H1 (cell line): ENCODE measurements around the gene PREB. TPM values are rescaled to one million over a fixed set of nuclear protein-coding genes. Genes with fewer than 3 reads are reported as not detected.

Source experiments
- CTCF ChIA-PET: fragments of 300-600 bp; sonication (Branson Sonifier 250); formaldehyde crosslinking; loops from one replicate; lab custom pipeline; 2021; ENCODE audit not compliant: partially characterized antibody; lab: Charles Lee
- POLR2A ChIA-PET: fragments of 300-600 bp; sonication (Branson Sonifier 250); formaldehyde crosslinking; loops from one replicate; lab custom pipeline; 2021; ENCODE audit warnings: inconsistent platforms; ENCODE audit not compliant: partially characterized antibody; lab: Charles Lee
- DNase-seq, 2 experiments: peaks; one replicate each; pipeline versions ENCODE4 v3.0.0 to v3.0.0-alpha.2; 2010 to 2022; ENCODE audit warnings: low spot score in 2 of 2, low read depth in 1 of 2, mixed read lengths in 1 of 2
- FAIRE-seq: peaks from 2 replicates; lab custom pipeline; 2011; peaks lifted over from hg19 to GRCh38; lab: Jason Lieb, UNC
- H2AFZ ChIP-seq: 2 replicates; pipeline ENCODE4 v1.8.1; 2012; ENCODE audit warnings: low read length, inconsistent platforms
- H2AK5ac ChIP-seq: 2 replicates; pipeline ENCODE4 v1.6.1; 2013; ENCODE audit warnings: low read depth, low read length
- H2BK120ac ChIP-seq: replicated peaks from 2 replicates; pipeline ENCODE3; 2013; ENCODE audit warnings: low read depth, low read length, inconsistent platforms
- H2BK12ac ChIP-seq: 2 replicates; pipeline ENCODE4 v1.6.1; 2013; ENCODE audit warnings: low read depth, low read length
- H2BK15ac ChIP-seq: 2 replicates; pipeline ENCODE4 v1.6.1; 2013; ENCODE audit warnings: low read length
- H2BK20ac ChIP-seq: 2 replicates; pipeline ENCODE4 v1.6.1; 2013; ENCODE audit warnings: low read length
- H2BK5ac ChIP-seq: 2 replicates; pipeline ENCODE4 v1.6.1; 2013; ENCODE audit warnings: low read depth, low read length
- H3K14ac ChIP-seq: 2 replicates; pipeline ENCODE4 v1.6.1; 2013; ENCODE audit warnings: inconsistent platforms; ENCODE audit not compliant: insufficient read length
- H3K18ac ChIP-seq: 2 replicates; pipeline ENCODE4 v1.6.1; 2013; ENCODE audit warnings: low read length; ENCODE audit errors: extremely low read depth
- H3K23ac ChIP-seq: 2 replicates; pipeline ENCODE4 v1.6.1; 2013; ENCODE audit warnings: inconsistent platforms; ENCODE audit not compliant: insufficient read length
- H3K23me2 ChIP-seq: 2 replicates; pipeline ENCODE4 v1.6.1; 2013; ENCODE audit warnings: low read depth, low read length
- H3K27ac ChIP-seq: 2 replicates; pipeline ENCODE4 v1.6.1; 2011; ENCODE audit warnings: low read depth, low read length, inconsistent platforms
- H3K27me3 ChIP-seq, 4 experiments: replicated peaks in 1 of 4; 1 replicate in 1 of 4; 2 replicates in 3 of 4; pipeline versions ENCODE4 v1.6.1 to v1.8.1; 2011 to 2013; ENCODE audit warnings: low read length in 3 of 4, mild to moderate bottlenecking in 3 of 4, inconsistent platforms in 2 of 4, mixed read lengths in 2 of 4, moderate library complexity in 1 of 4; ENCODE audit not compliant: control insufficient read depth in 3 of 4, insufficient read depth in 3 of 4; ENCODE audit errors: extremely low read depth in 1 of 4
- H3K36me3 ChIP-seq, 4 experiments: 2 replicates each; pipeline versions ENCODE4 v1.6.1 to v1.8.1; 2011 to 2013; ENCODE audit warnings: mild to moderate bottlenecking in 4 of 4, low read length in 3 of 4, moderate library complexity in 2 of 4, control low read depth in 1 of 4, inconsistent platforms in 1 of 4; ENCODE audit not compliant: insufficient read depth in 4 of 4, control insufficient read depth in 2 of 4
- H3K4ac ChIP-seq: replicated peaks from 2 replicates; pipeline ENCODE3; 2013; ENCODE audit warnings: low read length, low read depth, mixed read lengths, inconsistent platforms; ENCODE audit not compliant: insufficient read length
- H3K4me1 ChIP-seq, 4 experiments: replicated peaks in 1 of 4; 1 replicate in 1 of 4; 2 replicates in 3 of 4; pipeline versions ENCODE4 v1.6.1 to v1.8.1; 2011 to 2013; ENCODE audit warnings: low read length in 3 of 4, inconsistent platforms in 2 of 4, mixed read lengths in 1 of 4; ENCODE audit not compliant: insufficient read depth in 4 of 4, control insufficient read depth in 3 of 4
- H3K4me2 ChIP-seq, 2 experiments: 2 replicates each; pipeline versions ENCODE4 v1.6.1 to v1.8.1; 2011 to 2013; ENCODE audit warnings: low read depth in 2 of 2, low read length in 2 of 2, control low read depth in 1 of 2, inconsistent platforms in 1 of 2, mild to moderate bottlenecking in 1 of 2; ENCODE audit not compliant: insufficient read depth in 1 of 2
- H3K4me3 ChIP-seq, 4 experiments: fragments of 200-600, 300-600 bp in 1 of 4; sonication (generic), shearing (Covaris generic), sonication (Bioruptor Twin) in 1 of 4; 2 replicates each; pipeline versions ENCODE4 v1.5.1 to v1.8.1; 2011 to 2016; ENCODE audit warnings: low read length in 4 of 4, low read depth in 3 of 4, control low read depth in 2 of 4, inconsistent platforms in 2 of 4, mild to moderate bottlenecking in 2 of 4, mixed read lengths in 1 of 4, moderate library complexity in 1 of 4; ENCODE audit not compliant: insufficient read depth in 2 of 4; ENCODE audit errors: extremely low read depth in 1 of 4
- H3K56ac ChIP-seq: replicated peaks from 2 replicates; pipeline ENCODE3; 2013; ENCODE audit warnings: low read depth, mild to moderate bottlenecking, mixed read lengths, low read length, inconsistent platforms; ENCODE audit not compliant: insufficient read length
- H3K79me1 ChIP-seq: 2 replicates; pipeline ENCODE4 v1.6.1; 2013; ENCODE audit warnings: low read depth, low read length, control low read depth
- H3K79me2 ChIP-seq, 2 experiments: 2 replicates each; pipeline versions ENCODE4 v1.6.1 to v1.8.1; 2012 to 2013; ENCODE audit warnings: low read length in 2 of 2, mild to moderate bottlenecking in 2 of 2, inconsistent platforms in 1 of 2; ENCODE audit not compliant: insufficient read depth in 2 of 2, control insufficient read depth in 1 of 2
- H3K9ac ChIP-seq, 4 experiments: replicated peaks in 1 of 4; 1 replicate in 1 of 4; 2 replicates in 3 of 4; pipeline versions ENCODE4 v1.6.1 to v1.8.1; 2011 to 2013; ENCODE audit warnings: low read depth in 3 of 4, low read length in 3 of 4, control low read depth in 2 of 4, mild to moderate bottlenecking in 2 of 4, moderate library complexity in 2 of 4, inconsistent platforms in 1 of 4; ENCODE audit errors: extremely low read depth in 1 of 4
- H3K9me3 ChIP-seq, 2 experiments: 2 replicates each; pipeline versions ENCODE4 v1.6.1 to v1.8.1; 2012 to 2013; ENCODE audit warnings: mild to moderate bottlenecking in 2 of 2, moderate library complexity in 2 of 2, control low read depth in 1 of 2, inconsistent platforms in 1 of 2, low read depth in 1 of 2, low read length in 1 of 2, mixed read lengths in 1 of 2; ENCODE audit not compliant: insufficient read depth in 2 of 2
- H4K20me1 ChIP-seq, 2 experiments: replicated peaks in 1 of 2; 2 replicates each; pipeline versions ENCODE3 to v1.8.1; 2011 to 2013; ENCODE audit warnings: inconsistent platforms in 2 of 2, low read length in 2 of 2, mild to moderate bottlenecking in 1 of 2; ENCODE audit not compliant: insufficient read depth in 2 of 2, control insufficient read depth in 1 of 2
- H4K5ac ChIP-seq: 2 replicates; pipeline ENCODE4 v1.6.1; 2013; ENCODE audit warnings: low read length, low read depth, mixed read lengths, inconsistent platforms; ENCODE audit not compliant: insufficient read length
- H4K8ac ChIP-seq: 2 replicates; pipeline ENCODE4 v1.8.0; 2013; ENCODE audit warnings: mild to moderate bottlenecking, moderate library complexity, low read length, inconsistent platforms; ENCODE audit not compliant: insufficient read depth; ENCODE audit errors: extremely low read depth
- H4K91ac ChIP-seq: replicated peaks from 2 replicates; pipeline ENCODE3; 2013; ENCODE audit warnings: low read length, mixed read lengths, inconsistent platforms; ENCODE audit not compliant: insufficient read length
- FOSL1 ChIP-seq: IDR thresholded peaks from 2 replicates; pipeline ENCODE4 v1.6.1; 2011; ENCODE audit warnings: mild to moderate bottlenecking, low read depth, low read length, moderate library complexity; ENCODE audit not compliant: insufficient read depth
- PHF8 ChIP-seq: fragments of 200-600 bp; sonication (generic); conservative IDR thresholded peaks from 2 replicates; pipeline ENCODE4 v1.7.1; 2012; ENCODE audit warnings: low read depth, mild to moderate bottlenecking, inconsistent platforms, low read length, moderate library complexity
- RAD21 ChIP-seq, 2 experiments: IDR thresholded peaks in 1 of 2; conservative IDR thresholded peaks in 1 of 2; 2 replicates each; pipeline ENCODE4 v1.6.1; 2011; ENCODE audit warnings: low read depth in 2 of 2, low read length in 2 of 2, improper control_type of control experiment in 1 of 2, inconsistent platforms in 1 of 2, mild to moderate bottlenecking in 1 of 2, moderate library complexity in 1 of 2
- SAP30 ChIP-seq: fragments of 300-600 bp; sonication (generic); IDR thresholded peaks from 2 replicates; pipeline ENCODE4 v1.7.1; 2012; ENCODE audit warnings: low read length, moderate library complexity, mild to moderate bottlenecking, inconsistent platforms; ENCODE audit not compliant: insufficient read depth, insufficient replicate concordance
- TAF7 ChIP-seq: optimal IDR thresholded peaks from 2 replicates; pipeline ENCODE3; 2011; ENCODE audit warnings: low read depth, mild to moderate bottlenecking, inconsistent platforms, low read length, moderate library complexity, borderline replicate concordance
- WGBS, 2 experiments: shearing (Covaris generic) in 1 of 2; methylation state at CpG; one replicate each; pipeline versions ENCODE4 v1.1.6 to v1.1.7; 2013 to 2015; ENCODE audit warnings: low lambda C conversion rate in 2 of 2, mixed read lengths in 2 of 2, inconsistent platforms in 1 of 2, low coverage in 1 of 2, missing lambda C conversion rate in 1 of 2; ENCODE audit not compliant: insufficient replicate concordance in 2 of 2, insufficient coverage in 1 of 2, insufficient read length in 1 of 2; ENCODE audit errors: extremely low coverage in 1 of 2, missing lambda C conversion rate in 1 of 2; 5-methylcytosine and 5-hydroxymethylcytosine counted together
- polyA plus RNA-seq, 7 experiments: library from polyadenylated mRNA; depleted of rRNA in 3 of 7; stranded (reverse) in 5 of 7; unstranded in 2 of 7; fragments of >200 nt in 5 of 7; fragments of 200-250 nt in 2 of 7; gene quantifications; 1 replicate in 5 of 7; 2 replicates in 1 of 7; 4 replicates in 1 of 7; pipeline versions ENCODE4 v1.2.1 to v1.2.3, GENCODE V29; 2011 to 2013; ENCODE audit warnings: missing spikeins in 2 of 7, mixed read lengths in 2 of 7
- total RNA-seq: library from RNA; stranded (reverse); fragmentation: NEBNext Ultra II Directional; extraction: Animal tissue kit (Norgen Biotek cat#: 25700); gene quantifications from 2 replicates; pipeline ENCODE4 v1.2.1, GENCODE V29; 2021

PREB gene
- total and polyA plus RNA-seq, 2 of the 8 experiments (the other 6 are each of a cell fraction or from before 2014, with no cell fraction given) = 54.1 to 72.2 TPM

DNA sequence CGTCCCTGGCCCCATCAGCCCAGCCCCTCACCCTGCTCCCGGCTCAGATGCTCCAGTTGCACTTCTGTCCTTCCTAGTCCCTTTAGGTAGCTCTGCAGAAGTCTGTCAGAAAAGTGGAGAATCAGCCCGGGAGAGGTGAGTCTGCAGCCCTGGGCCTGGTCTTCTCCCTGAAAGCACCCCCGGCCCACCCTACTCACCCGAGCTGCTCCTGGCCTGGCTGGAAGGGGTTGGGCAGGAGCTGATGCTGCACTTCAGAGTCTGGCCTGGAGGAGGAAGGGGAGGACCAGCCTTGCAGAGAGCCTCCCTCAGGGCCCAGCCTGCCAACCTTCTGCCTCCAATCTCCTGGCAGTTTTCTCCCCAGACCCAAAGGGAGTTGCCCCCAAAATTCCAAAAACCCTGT lies 32.1 kb downstream of the PREB start:
- WGBS, 2 experiments = 88% methylated on average over 4 of the region's 5 CpGs; no CpG with 5 or more reads in 1 of the 2 experiments
- POLR2A ChIA-PET = interaction anchor here (0.8 to 1.7 kb wide), 7 partner anchors 9 to 254 kb away, joined by 3 to 5 read pairs (median 3); partner anchors contain the start of genes CAD, GTF3C2 and PREB
- Histone ChIP-seq H2BK12ac (no peak overlapping the region), H4K20me1 (no peaks in the 10 kb centered on the region), H2BK5ac (no peak overlapping the region), H2BK15ac (no peak overlapping the region), H3K14ac (no peak overlapping the region), H3K4ac (no peak overlapping the region), H3K27me3 (no peaks in the 10 kb centered on the region; a peak in 1 of 7 replicates), H3K4me3 (no peak overlapping the region), H3K79me2 (no peaks in the 10 kb centered on the region), H3K9ac (no peak overlapping the region), H3K4me2 (no peak overlapping the region), H3K27ac (no peak overlapping the region), H3K36me3 (no peaks in the 10 kb centered on the region), H2AK5ac (no peak overlapping the region), H3K4me1 (no peaks in the 10 kb centered on the region), H3K18ac (no peak overlapping the region), H3K23ac (no peak overlapping the region), H4K91ac (no peak overlapping the region), H3K79me1 (no peaks in the 10 kb centered on the region), H4K5ac (no peak overlapping the region), H3K9me3 (no peaks in the 10 kb centered on the region), H3K23me2 (no peaks in the 10 kb centered on the region)
- FAIRE-seq (no peak), DNase-seq (no peak)
- CTCF ChIA-PET = interaction anchor here (0.9 to 12.7 kb wide), 14 partner anchors 9 to 198 kb away, joined by 3 to 120 read pairs (median 6); partner anchors contain the start of genes CGREF1 and PREB
- TF ChIP-seq PHF8 (no peak), SAP30 (no peak), RAD21 (IDR thresholded peaks at IDR 0.05 in 1 of 2, conservative IDR thresholded peaks at IDR 0.05 in 1 of 2; ENCODE audit: low read depth in 2 of 2, low read length in 2 of 2) (peak in 1 of 2 experiments; percentile 29; a peak in 1 of 4 replicates), TAF7 (no peak), FOSL1 (no peak)
- TF ChIP-seq, all 59 proteins: peak for 1
- H4K8ac ChIP-seq = peak overlapping the region; percentile 18
- no peak overlapping the region for H2BK120ac ChIP-seq
- no peak overlapping the region for H2BK20ac ChIP-seq
- H2AFZ ChIP-seq = no peak overlapping the region
- no peak overlapping the region for H3K56ac ChIP-seq
